ENCODE measurements around the gene TMEM247.

- TF ChIP-seq POLR2A (IDR thresholded peaks at IDR 0.05) (no peak), CTCF (IDR thresholded peaks at IDR 0.05) (no peak)
Measured at GRCh38 chr2:46493241-46493970, 14.0 kb downstream of the TMEM247 start.
